GM12878 (cell line): ENCODE data around the gene HDDC3. TPM values are rescaled to one million over a fixed set of nuclear protein-coding genes. Genes with fewer than 3 reads are reported as not detected.

Source experiments
- BACH1 ChIP-seq: fragments of 450-650 bp; IDR thresholded peaks from 2 replicates; pipeline ENCODE4 v1.6.1; 2017; ENCODE audit warnings: mild to moderate bottlenecking, borderline replicate concordance
- BCL3 ChIP-seq: IDR thresholded peaks from 2 replicates; pipeline ENCODE4 v1.6.1; 2011; ENCODE audit warnings: borderline replicate concordance, low read depth, mild to moderate bottlenecking, moderate library complexity, low read length; ENCODE audit not compliant: insufficient read depth, poor library complexity, severe bottlenecking
- CBFB ChIP-seq: IDR thresholded peaks from 2 replicates; pipeline ENCODE4 v1.6.1; 2016; ENCODE audit warnings: antibody characterized with exemption, low read depth
- CBX3 ChIP-seq: fragments of 200-600 bp; sonication (generic); IDR thresholded peaks from 2 replicates; pipeline ENCODE4 v1.6.1; 2016; ENCODE audit warnings: low read depth, borderline replicate concordance
- CHD4 ChIP-seq: fragments of 200-600 bp; sonication (generic); IDR thresholded peaks from 2 replicates; pipeline ENCODE4 v1.6.1; 2016; ENCODE audit warnings: mild to moderate bottlenecking
- E2F8 ChIP-seq: fragments of 450-650 bp; IDR thresholded peaks from 2 replicates; pipeline ENCODE4 v1.6.1; 2018; ENCODE audit warnings: mild to moderate bottlenecking, low read depth, moderate library complexity; ENCODE audit not compliant: partially characterized antibody
- FOXM1 ChIP-seq: IDR thresholded peaks from 2 replicates; pipeline ENCODE4 v1.6.1; 2012; ENCODE audit warnings: low read depth, mild to moderate bottlenecking, inconsistent platforms, low read length, moderate library complexity
- HCFC1 ChIP-seq: fragments of 150-350 bp; IDR thresholded peaks from 2 replicates; pipeline ENCODE4 v1.6.1; 2014; ENCODE audit warnings: low read length
- MEF2B ChIP-seq: fragments of 450-650 bp; IDR thresholded peaks from 2 replicates; pipeline ENCODE4 v1.6.1; 2018; ENCODE audit warnings: mild to moderate bottlenecking, moderate library complexity; ENCODE audit not compliant: partially characterized antibody, poor library complexity, severe bottlenecking
- MYC ChIP-seq: IDR thresholded peaks from 2 replicates; pipeline ENCODE4 v1.6.1; 2011; ENCODE audit warnings: mild to moderate bottlenecking, low read length, moderate library complexity, inconsistent platforms; ENCODE audit not compliant: insufficient read depth, insufficient replicate concordance, insufficient read length, severe bottlenecking
- PML ChIP-seq: IDR thresholded peaks from 2 replicates; pipeline ENCODE4 v1.6.1; 2012; ENCODE audit warnings: low read length, inconsistent platforms
- RAD51 ChIP-seq: fragments of 450-650 bp; IDR thresholded peaks from 2 replicates; pipeline ENCODE4 v1.6.1; 2016; ENCODE audit warnings: moderate library complexity, mild to moderate bottlenecking, inconsistent platforms
- RB1 ChIP-seq: fragments of 450-650 bp; formaldehyde crosslinking; IDR thresholded peaks from 2 replicates; pipeline ENCODE4 v1.6.1; 2017; ENCODE audit warnings: mild to moderate bottlenecking, borderline replicate concordance
- RELA ChIP-seq: fragments of 450-650 bp; IDR thresholded peaks from 2 replicates; pipeline ENCODE4 v1.8.0; 2014; ENCODE audit warnings: borderline replicate concordance; ENCODE audit not compliant: partially characterized antibody
- SKIL ChIP-seq: fragments of 450-650 bp; IDR thresholded peaks from 2 replicates; pipeline ENCODE4 v1.6.1; 2017; ENCODE audit warnings: mild to moderate bottlenecking, low read depth, inconsistent platforms; ENCODE audit not compliant: poor library complexity, severe bottlenecking
- SMARCA5 ChIP-seq: fragments of 450-650 bp; IDR thresholded peaks from 2 replicates; pipeline ENCODE4 v1.6.1; 2017; ENCODE audit warnings: mild to moderate bottlenecking
- SPI1 ChIP-seq: IDR thresholded peaks from 2 replicates; pipeline ENCODE4 v1.6.1; 2011; ENCODE audit warnings: low read depth, mild to moderate bottlenecking, low read length, moderate library complexity, borderline replicate concordance; ENCODE audit not compliant: insufficient read depth
- ZBED1 ChIP-seq: IDR thresholded peaks from 2 replicates; pipeline ENCODE4 v1.6.1; 2016; ENCODE audit warnings: borderline replicate concordance
- ZBTB40 ChIP-seq: fragments of 450-650 bp; IDR thresholded peaks from 2 replicates; pipeline ENCODE4 v1.6.1; 2016; ENCODE audit warnings: mild to moderate bottlenecking, moderate library complexity, borderline replicate concordance
- ZNF207 ChIP-seq: fragments of 450-650 bp; IDR thresholded peaks from 2 replicates; pipeline ENCODE4 v1.6.1; 2014; ENCODE audit warnings: antibody characterized with exemption, mild to moderate bottlenecking, borderline replicate concordance
- ZNF217 ChIP-seq: fragments of 450-650 bp; IDR thresholded peaks from 2 replicates; pipeline ENCODE4 v1.6.1; 2017; ENCODE audit warnings: antibody characterized with exemption, mild to moderate bottlenecking
- ZNF24 ChIP-seq: fragments of 450-650 bp; IDR thresholded peaks from 2 replicates; pipeline ENCODE4 v1.6.1; 2017; ENCODE audit warnings: antibody characterized with exemption, mild to moderate bottlenecking
- polyA plus RNA-seq, 11 experiments: library from polyadenylated mRNA; depleted of rRNA in 4 of 11; unstranded in 6 of 11; stranded (reverse) in 5 of 11; fragments of >200 nt; fragmentation: Nextera tagmentation in 4 of 11; fragmentation: Illumina TruSeq in 1 of 11; extraction: Ambion mirVana in 4 of 11; extraction: Trizol in 1 of 11; gene quantifications; 1 replicate in 1 of 11; 2 replicates in 10 of 11; pipeline versions ENCODE4 v1.2.1 to v1.2.3, GENCODE V29; 2011 to 2016; ENCODE audit warnings: inconsistent platforms in 2 of 11, missing spikeins in 2 of 11, low read depth in 1 of 11
- total RNA-seq, 4 experiments: library from RNA; depleted of rRNA in 3 of 4; stranded (reverse); fragments of >200 nt in 3 of 4; fragmentation: Illumina TruSeq in 1 of 4; extraction: Trizol in 1 of 4; gene quantifications; 2 replicates each; pipeline versions ENCODE4 v1.2.1 to v1.2.3, GENCODE V29; 2013 to 2021

The HDDC3 gene
- total and polyA plus RNA-seq, 10 of the 15 experiments (the other 5 are each of a cell fraction or from before 2014, with no cell fraction given), result 5.6 to 39.5 (median 23.0) TPM

GRCh38 chr15:90924375-90924774 is 8.0 kb downstream of the HDDC3 start (continued):
- TF ChIP-seq E2F8 (no peak), ZBED1 (no peak), ZBTB40 (no peak), SPI1 (no peak), CBFB (no peak), CHD4 (no peak), ZNF217 (no peak), ZNF207 (no peak), CBX3 (no peak), PML (no peak), MEF2B (peak; percentile 59), MYC (no peak), FOXM1 (no peak), ZNF24 (no peak), BCL3 (no peak), RELA (peak; percentile 41), RB1 (no peak), BACH1 (no peak; the same call in 1 of the 2 replicates), SMARCA5 (no peak), SKIL (peak; percentile 49), HCFC1 (no peak), RAD51 (no peak)
